ENCODE measurements around the gene SUSD6.

Gene SUSD6

DNA sequence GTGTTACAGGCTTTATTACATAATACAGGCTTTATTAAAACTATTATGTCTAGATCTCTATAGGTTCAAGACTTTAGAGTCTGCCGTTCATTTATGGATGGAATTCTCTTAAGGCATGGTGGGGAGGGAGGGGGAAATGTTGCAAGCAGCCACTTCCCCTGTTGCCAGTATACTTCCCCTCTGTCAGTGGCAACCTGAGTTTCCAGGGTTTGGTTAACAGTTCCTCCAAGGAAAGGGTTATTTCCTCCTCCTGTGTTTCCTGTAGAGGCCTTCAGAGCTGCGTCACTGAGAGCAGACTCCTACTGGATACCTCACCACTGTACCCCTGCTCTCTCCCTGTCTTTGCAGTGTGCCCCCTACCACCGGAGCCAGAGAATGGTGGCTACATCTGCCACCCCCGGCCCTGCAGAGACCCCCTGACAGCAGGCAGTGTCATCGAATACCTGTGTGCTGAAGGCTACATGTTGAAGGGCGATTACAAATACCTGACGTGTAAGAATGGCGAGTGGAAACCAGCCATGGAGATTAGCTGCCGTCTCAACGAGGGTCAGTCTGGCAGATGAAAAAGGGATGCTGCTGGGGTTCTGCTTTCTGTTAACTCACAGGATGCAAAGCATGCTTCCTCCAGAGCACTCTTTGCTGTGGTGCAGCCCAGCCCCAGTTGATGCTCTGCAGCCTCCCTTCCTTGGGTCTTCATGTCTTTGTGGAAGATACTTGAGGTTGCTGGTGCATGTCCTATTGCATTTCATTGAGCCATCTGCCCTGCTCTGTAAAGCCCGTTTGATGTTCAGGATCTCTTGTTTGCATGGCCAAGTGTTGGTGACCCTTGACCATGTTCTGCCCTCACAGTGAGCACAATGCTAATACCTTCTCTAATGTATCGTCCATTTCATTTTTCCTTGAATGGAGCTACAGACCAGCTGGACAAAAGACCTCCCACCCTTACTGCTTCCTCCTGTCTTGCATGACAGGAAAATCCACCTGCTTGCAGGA, 91.9 kb downstream of the SUSD6 start:
- DNase-seq (ENCODE audit: low read depth), result no peak
- TF ChIP-seq CTCF (IDR thresholded peaks at IDR 0.05; ENCODE audit: insufficient read depth, low read depth, low read length, missing control alignments), result no peak
- no peak overlapping the region for H3K4me3 ChIP-seq (ENCODE audit: low read length)

DNA sequence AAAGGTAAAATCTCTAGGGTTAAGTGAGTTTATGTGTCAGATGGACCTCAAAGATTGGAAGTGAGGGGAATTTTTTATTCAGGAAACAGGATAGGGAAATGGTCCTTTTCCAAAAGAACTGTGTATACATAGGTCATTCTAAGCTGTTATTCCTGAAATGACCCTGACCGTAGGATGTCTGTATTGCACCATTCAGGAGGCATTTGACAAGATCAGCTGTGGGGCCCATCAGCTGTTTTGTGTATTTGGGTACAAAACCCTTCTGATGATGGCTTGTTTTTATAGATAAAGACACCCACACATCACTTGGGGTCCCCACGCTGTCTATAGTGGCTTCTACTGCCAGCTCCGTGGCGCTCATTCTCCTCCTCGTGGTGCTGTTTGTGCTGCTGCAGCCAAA, 92.9 kb downstream of the SUSD6 start:
- DNase-seq (ENCODE audit: low read depth), result no peak
- no peak overlapping the region for H3K4me3 ChIP-seq (ENCODE audit: low read length)
- no peak for TF ChIP-seq CTCF (IDR thresholded peaks at IDR 0.05; ENCODE audit: insufficient read depth, low read depth, low read length, missing control alignments)

DNA sequence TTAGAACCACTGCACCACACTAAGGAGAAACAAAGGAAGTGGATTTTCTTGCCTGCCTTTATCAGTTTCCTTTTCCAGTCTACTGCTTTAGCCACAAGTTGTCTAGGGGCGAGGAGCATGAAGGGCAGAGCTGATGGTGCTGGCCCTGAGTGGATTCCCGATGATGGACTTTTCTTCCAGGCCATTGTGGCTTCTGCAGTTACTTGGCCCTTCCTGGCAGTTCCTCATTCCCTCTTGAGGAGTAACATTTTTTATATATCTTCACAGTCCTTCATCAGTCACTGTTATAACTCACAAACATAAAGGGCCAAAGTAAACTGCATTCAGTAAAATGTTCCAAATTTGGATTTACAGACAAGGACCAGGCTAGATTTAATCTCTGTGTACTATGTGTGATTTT, 94.3 kb downstream of the SUSD6 start:
- H3K4me3 ChIP-seq (ENCODE audit: low read length), result no peak overlapping the region
- no peak for DNase-seq (ENCODE audit: low read depth)
- no peak for TF ChIP-seq CTCF (IDR thresholded peaks at IDR 0.05; ENCODE audit: insufficient read depth, low read depth, low read length, missing control alignments)

GRCh38 chr14:69708049-69708448, 96.7 kb downstream of the SUSD6 start:
- TF ChIP-seq CTCF (IDR thresholded peaks at IDR 0.05; ENCODE audit: insufficient read depth, low read depth, low read length, missing control alignments), result no peak
- no peak for DNase-seq (ENCODE audit: low read depth)

GRCh38 chr14:69708586-69709560, 97.5 kb downstream of the SUSD6 start:
- no peak overlapping the region for H3K4me3 ChIP-seq (ENCODE audit: low read length)
- DNase-seq (ENCODE audit: low read depth), result peak; percentile 26
- peak; percentile 42 for TF ChIP-seq CTCF (IDR thresholded peaks at IDR 0.05; ENCODE audit: insufficient read depth, low read depth, low read length, missing control alignments)

More at GRCh38 chr14:69708049-69708448, 96.7 kb downstream of the SUSD6 start:
- H3K4me3 ChIP-seq (ENCODE audit: low read length), result no peak overlapping the region

DNA sequence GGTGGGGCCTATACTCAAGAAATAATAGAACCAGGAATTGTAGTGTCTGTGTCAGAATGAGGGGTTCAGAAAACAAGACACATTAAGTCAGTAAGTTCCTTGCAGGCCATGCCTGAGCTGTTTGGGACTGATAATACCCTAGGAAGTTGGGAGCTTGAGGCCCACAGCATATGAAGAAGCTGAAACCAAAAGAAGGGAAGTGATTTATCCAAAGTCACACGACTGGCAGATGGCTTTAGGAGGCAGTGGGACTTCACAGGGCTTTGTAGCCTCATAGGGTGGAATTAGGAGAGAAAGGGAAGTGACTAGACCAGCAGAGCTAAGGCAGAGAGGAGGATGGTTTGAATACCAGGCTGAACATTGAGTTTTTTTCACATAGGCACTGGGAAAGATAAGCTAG, 99.0 kb downstream of the SUSD6 start:
- no peak for TF ChIP-seq CTCF (IDR thresholded peaks at IDR 0.05; ENCODE audit: insufficient read depth, low read depth, low read length, missing control alignments)
- DNase-seq (ENCODE audit: low read depth), result no peak
- H3K4me3 ChIP-seq (ENCODE audit: low read length), result no peak overlapping the region
